ENCODE data around the gene SLC2A9. TPM values are rescaled to one million over a fixed set of nuclear protein-coding genes. Genes with fewer than 3 reads are reported as not detected.
"Not testable (repeated sequence)": the region's sequence is repeated elsewhere in the genome, so short reads cannot be mapped to it uniquely, and the experiment has no call there.

SLC2A9 gene
- total RNA-seq, 1 donor from 2014 or later = not detected

DNA sequence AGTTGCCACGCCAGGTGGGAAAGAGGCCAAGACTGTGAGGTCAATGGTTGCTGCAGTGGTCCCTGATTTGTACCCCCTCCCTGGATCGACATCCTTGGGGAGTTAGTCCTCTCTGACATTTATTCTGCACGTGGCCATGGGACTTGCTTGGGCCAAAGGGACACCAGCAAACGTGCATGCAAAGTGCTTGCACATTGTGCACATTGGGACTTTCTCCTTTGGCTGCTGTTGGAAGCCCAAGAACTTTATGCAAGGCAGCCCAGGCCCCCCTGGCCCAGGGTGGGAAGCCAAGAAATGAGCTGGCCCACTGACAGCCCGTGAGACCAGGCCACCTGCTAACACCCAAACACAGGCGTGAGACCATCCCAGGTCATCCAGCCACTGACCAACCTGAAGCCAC, 38.1 kb downstream of the SLC2A9 start:
- Mint-ChIP-seq H3K27ac (ENCODE audit: unreplicated experiment) (no peak overlapping the region), H3K4me3 (ENCODE audit: unreplicated experiment) (no peak overlapping the region), H3K9me3 (ENCODE audit: unreplicated experiment) (peaks cover 4% of the 10 kb centered on the region), H3K4me1 (ENCODE audit: low read depth, unreplicated experiment) (no peaks in the 10 kb centered on the region), H3K27me3 (ENCODE audit: unreplicated experiment) (peaks cover 2% of the 10 kb centered on the region), H3K36me3 (ENCODE audit: unreplicated experiment) (no peaks in the 10 kb centered on the region)
- TF ChIP-seq, protein P1, sequence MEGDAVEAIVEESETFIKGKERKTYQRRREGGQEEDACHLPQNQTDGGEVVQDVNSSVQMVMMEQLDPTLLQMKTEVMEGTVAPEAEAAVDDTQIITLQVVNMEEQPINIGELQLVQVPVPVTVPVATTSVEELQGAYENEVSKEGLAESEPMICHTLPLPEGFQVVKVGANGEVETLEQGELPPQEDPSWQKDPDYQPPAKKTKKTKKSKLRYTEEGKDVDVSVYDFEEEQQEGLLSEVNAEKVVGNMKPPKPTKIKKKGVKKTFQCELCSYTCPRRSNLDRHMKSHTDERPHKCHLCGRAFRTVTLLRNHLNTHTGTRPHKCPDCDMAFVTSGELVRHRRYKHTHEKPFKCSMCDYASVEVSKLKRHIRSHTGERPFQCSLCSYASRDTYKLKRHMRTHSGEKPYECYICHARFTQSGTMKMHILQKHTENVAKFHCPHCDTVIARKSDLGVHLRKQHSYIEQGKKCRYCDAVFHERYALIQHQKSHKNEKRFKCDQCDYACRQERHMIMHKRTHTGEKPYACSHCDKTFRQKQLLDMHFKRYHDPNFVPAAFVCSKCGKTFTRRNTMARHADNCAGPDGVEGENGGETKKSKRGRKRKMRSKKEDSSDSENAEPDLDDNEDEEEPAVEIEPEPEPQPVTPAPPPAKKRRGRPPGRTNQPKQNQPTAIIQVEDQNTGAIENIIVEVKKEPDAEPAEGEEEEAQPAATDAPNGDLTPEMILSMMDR (IDR thresholded peaks at IDR 0.05; ENCODE audit: partially characterized antibody, unreplicated experiment) = no peak
- DNase-seq = no peak

- H3K9me3 Mint-ChIP-seq (ENCODE audit: unreplicated experiment); H3K4me3 Mint-ChIP-seq (ENCODE audit: unreplicated experiment); H3K4me1 Mint-ChIP-seq (ENCODE audit: low read depth, unreplicated experiment); H3K36me3 Mint-ChIP-seq (ENCODE audit: unreplicated experiment); DNase-seq; H3K27me3 Mint-ChIP-seq (ENCODE audit: unreplicated experiment); H3K27ac Mint-ChIP-seq (ENCODE audit: unreplicated experiment): not testable (repeated sequence)
Observed at GRCh38 chr4:9981899-9982298, 39.4 kb downstream of the SLC2A9 start.

- DNase-seq = no peak
- H3K4me3 Mint-ChIP-seq (ENCODE audit: unreplicated experiment) = no peak overlapping the region
- no peak overlapping the region for H3K27ac Mint-ChIP-seq (ENCODE audit: unreplicated experiment)
- no peaks in the 10 kb centered on the region for H3K4me1 Mint-ChIP-seq (ENCODE audit: low read depth, unreplicated experiment)
- H3K27me3 Mint-ChIP-seq (ENCODE audit: unreplicated experiment) = peaks cover 2% of the 10 kb centered on the region
- peaks cover 4% of the 10 kb centered on the region for H3K9me3 Mint-ChIP-seq (ENCODE audit: unreplicated experiment)
- TF ChIP-seq, protein P1 (IDR thresholded peaks at IDR 0.05; ENCODE audit: partially characterized antibody, unreplicated experiment) = no peak
- H3K36me3 Mint-ChIP-seq (ENCODE audit: unreplicated experiment) = no peaks in the 10 kb centered on the region
Observed at GRCh38 chr4:9980898-9981297, 40.4 kb downstream of the SLC2A9 start.

- TF ChIP-seq, protein P1 (IDR thresholded peaks at IDR 0.05; ENCODE audit: partially characterized antibody, unreplicated experiment) = no peak
- H3K36me3 Mint-ChIP-seq (ENCODE audit: unreplicated experiment) = no peaks in the 10 kb centered on the region
- H3K4me1 Mint-ChIP-seq (ENCODE audit: low read depth, unreplicated experiment) = no peaks in the 10 kb centered on the region
- no peak for DNase-seq
- H3K4me3 Mint-ChIP-seq (ENCODE audit: unreplicated experiment) = no peak overlapping the region
- H3K9me3 Mint-ChIP-seq (ENCODE audit: unreplicated experiment) = peaks cover 3% of the 10 kb centered on the region
- H3K27ac Mint-ChIP-seq (ENCODE audit: unreplicated experiment) = no peak overlapping the region
- no peaks in the 10 kb centered on the region for H3K27me3 Mint-ChIP-seq (ENCODE audit: unreplicated experiment)
Observed at GRCh38 chr4:9979101-9979701, 42.1 kb downstream of the SLC2A9 start.

DNA sequence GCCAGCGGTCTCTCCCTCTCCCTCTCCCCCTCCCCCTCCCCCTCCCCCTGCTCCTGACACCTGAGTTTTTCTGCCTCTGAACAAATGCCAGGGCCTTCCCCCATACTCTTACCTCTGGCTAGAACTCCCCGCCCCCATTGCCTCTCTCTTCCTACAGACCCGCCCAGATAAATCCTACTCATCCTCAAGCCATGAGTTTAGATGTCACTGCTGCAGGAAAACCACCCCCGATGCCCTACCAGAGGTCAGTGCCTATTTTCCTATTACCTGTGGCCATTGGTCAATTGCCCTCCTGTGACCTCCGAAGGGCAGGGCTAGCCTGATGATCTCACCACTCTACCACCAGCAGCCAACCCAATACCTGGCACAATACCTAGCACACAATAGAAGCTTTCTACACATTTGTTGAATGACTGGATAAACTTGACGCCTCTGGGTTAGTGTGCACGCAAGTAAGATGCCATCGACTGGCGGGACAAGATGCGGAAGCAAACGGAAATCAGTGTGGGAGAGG, 43.7 kb downstream of the SLC2A9 start:
- Mint-ChIP-seq H3K9me3 (ENCODE audit: unreplicated experiment) (peaks cover 3% of the 10 kb centered on the region), H3K4me3 (ENCODE audit: unreplicated experiment) (no peak overlapping the region), H3K36me3 (ENCODE audit: unreplicated experiment) (no peaks in the 10 kb centered on the region), H3K27me3 (ENCODE audit: unreplicated experiment) (no peaks in the 10 kb centered on the region), H3K27ac (ENCODE audit: unreplicated experiment) (no peak overlapping the region), H3K4me1 (ENCODE audit: low read depth, unreplicated experiment) (no peaks in the 10 kb centered on the region)
- TF ChIP-seq, protein P1 (IDR thresholded peaks at IDR 0.05; ENCODE audit: partially characterized antibody, unreplicated experiment) = no peak
- no peak for DNase-seq

Measured in glutamatergic neuron (in vitro differentiated cells).